Activated CD8-positive, alpha-beta memory T cell treated with anti-CD3 and anti-CD28 coated beads, Interleukin-2, amount 50 U/mL, for 24 hours (primary cell): ENCODE data around the gene ATOH8.

Experiments used
- DNase-seq: peaks from one replicate; pipeline ENCODE4 v3.0.0-alpha.2; 2020; ENCODE audit errors: extremely low read depth

ATOH8 gene

DNA sequence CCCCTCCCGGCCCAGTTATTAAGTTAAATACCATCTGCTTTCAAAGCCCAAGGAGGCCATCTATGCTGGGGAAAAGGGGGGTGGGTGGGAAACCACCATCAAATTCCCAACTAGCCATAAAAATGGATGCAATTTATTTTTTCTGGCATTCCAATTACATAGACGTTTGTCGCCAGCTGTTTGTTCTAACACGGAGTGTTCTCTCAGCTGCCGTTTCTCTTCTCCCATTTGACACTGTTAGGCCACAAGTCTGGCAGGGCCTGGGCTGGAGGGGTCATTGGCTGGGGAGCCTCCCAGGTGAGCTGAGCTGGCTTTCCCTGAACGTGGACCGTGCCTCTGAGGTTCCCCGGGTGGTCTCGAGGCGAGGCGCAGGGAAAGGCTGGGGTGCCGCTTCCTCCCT, 16.6 kb downstream of the ATOH8 start:
- no peak for DNase-seq

DNA sequence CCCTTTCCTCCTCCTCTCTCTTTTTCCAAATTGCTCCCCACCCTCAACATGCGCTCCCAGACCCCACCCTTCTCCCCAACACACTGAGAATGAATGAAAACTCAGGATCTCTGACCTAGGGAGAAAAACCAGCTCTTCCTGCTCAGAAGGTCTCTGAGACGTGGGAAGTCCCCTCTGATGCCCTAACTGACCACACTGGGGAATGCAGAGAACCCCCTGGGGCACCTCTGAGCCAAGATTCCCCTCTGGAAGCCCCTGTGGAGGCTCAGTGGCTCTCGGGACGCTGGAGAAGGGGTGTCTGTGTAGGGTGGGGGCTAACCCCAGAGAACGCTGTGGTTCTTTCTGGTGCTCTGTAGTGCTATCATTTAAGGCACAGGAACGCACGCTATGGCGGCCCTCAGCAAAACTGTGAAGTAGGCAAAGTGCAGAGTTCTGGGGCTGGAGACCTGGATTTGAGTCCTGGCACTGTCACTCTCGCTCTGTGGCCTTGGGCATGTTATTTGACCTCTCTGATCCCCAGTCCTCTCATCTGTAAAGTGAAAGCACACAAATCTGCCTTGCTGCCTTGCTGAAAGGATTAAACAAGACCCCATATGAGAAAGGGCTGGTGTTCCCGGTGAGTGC, 17.1 kb downstream of the ATOH8 start:
- DNase-seq: no peak

DNA sequence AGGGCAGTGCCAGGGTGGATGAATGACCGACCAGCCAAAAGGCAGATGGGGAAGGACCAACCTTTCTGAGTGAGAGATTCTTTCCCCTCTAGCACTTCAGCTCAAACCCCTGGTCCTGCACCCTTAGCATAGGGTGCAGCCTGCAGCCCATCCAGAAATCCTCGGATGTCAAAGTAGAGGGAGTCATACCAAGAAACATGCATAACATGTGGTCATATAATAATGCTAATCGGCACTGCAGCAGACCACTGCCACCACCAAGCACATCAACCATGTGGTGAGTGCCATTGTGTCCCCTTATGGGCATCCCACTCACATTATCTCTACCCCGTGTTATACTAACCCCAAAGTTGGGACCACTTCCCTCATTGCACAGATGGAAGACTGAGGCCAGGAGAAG, 17.7 kb downstream of the ATOH8 start:
- no peak for DNase-seq

DNA sequence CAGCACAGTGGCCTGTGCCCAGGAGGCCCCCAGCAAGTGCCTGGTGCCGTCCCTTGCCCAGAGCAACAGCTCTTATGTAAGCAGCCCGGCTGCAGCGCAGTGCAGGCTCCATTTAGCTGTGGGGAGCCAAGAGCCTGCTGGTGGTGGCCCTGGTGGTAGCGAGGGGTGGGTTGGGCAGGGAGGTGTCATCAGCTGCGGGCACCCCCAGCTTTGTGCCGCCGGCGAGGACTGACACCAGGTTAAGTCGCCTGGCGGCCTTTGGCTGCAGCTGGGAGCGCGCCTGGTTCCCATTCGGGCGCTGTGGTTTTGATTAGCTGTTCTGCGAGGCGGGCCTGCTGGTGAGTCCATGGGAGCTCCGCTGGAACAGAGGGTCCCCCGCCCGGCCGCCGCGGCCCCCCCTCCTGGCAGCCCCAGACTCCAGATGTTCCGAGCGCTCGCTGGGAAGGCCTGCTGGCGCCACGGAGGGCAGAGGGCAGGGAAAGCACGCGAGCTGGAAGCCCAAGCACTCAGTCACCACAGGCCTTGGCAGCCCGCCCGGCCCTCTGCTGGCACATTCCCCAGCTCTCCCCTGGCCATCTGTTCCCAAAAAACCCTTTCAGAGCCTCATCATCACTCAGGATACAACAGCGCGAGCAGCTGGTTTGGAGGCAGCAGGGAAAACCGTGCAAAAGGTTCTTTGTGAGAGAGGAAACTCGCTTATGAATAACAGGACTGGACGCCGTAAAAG, 18.4 kb downstream of the ATOH8 start:
- no peak for DNase-seq

DNA sequence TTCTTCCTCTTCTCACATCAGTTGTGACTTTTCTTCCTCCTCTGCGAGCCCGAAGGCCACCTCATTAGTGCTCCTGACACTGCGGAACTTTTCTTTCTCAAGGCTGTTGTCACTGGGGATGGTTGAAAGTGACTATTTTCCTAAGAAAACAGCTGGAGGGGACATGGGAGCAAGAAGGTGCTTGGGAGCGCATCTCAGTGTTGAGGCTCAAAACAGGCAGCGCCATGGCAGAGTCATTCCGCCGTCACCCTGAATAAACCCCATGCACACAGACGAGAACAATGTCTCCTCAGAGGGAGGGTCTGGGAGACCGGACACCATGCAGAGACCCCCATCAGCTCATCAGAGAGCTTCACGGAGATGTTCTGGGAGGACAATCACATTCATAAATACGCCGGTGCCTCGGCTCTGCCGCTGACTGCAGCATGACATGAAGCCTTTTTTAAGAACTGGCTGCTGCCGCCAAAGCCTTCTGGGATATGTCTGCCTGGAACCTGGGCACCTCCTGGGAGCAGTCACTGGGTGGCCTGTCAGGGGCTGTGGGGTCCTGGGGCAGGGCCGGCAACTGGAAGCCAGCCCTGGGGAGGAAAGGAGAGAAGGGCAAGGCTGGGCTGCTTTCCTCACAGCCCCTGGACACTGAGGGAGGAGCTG, 19.2 kb downstream of the ATOH8 start:
- no peak for DNase-seq

DNA sequence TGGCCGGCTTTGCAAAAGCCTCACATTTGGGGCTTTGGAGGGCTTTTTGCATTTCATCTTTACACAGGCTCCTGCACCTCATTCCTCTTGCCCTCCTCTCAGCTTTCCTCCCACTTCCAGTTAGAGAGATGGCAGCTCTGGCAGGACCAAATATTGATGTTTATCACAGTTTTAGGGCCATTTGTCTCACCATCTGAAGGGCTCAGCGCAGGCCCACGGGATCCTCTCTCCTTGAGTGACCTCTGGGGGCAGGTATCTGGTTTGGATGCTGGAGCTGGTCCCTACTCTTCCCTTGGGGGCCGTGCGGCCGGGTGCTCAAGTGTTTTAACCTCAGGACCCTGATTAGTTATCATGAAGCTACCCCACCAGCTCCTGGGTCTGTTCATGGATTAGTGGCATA, 19.9 kb downstream of the ATOH8 start:
- DNase-seq: no peak

DNA sequence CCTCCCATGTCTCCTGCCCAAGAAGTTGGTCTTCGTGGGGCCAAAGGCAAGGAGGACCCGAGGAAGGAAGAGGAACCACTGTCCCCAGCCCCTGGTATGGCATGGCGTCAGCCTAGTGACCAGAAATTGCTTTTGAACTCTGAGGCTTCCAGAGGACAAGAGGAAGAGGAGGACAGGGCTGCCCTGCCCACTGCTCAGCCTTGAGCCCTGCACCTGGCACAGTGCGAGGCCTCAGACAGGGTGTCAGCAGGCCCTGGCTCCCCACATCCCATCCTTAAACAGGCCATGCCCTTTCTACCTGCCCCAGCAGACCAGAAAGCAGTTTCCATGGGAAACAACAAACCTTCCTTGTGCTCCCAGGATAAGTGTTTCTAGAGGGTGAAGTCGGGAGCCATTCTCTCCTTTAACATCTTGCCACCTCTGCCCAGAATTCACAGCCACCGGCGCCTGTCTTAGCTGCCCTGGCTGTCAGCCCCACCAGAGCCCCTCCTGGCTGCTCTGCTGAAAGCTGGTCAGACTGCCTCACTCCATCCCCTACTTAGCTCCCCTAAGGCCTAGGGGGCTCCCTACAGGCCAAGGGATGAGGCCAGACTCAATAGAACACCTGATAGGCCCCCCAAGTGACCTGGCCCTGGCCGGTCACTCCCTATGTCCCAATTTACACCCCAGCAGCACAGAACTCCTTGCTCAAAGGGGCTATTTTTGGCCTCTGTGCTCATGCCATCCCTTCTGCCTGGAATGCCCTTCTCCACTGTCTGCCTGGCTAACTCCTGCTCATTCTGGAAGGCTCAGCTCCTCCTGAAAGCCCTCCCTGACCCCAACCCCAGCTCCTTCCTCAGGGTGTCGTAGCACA, 20.6 kb downstream of the ATOH8 start:
- DNase-seq: no peak

DNA sequence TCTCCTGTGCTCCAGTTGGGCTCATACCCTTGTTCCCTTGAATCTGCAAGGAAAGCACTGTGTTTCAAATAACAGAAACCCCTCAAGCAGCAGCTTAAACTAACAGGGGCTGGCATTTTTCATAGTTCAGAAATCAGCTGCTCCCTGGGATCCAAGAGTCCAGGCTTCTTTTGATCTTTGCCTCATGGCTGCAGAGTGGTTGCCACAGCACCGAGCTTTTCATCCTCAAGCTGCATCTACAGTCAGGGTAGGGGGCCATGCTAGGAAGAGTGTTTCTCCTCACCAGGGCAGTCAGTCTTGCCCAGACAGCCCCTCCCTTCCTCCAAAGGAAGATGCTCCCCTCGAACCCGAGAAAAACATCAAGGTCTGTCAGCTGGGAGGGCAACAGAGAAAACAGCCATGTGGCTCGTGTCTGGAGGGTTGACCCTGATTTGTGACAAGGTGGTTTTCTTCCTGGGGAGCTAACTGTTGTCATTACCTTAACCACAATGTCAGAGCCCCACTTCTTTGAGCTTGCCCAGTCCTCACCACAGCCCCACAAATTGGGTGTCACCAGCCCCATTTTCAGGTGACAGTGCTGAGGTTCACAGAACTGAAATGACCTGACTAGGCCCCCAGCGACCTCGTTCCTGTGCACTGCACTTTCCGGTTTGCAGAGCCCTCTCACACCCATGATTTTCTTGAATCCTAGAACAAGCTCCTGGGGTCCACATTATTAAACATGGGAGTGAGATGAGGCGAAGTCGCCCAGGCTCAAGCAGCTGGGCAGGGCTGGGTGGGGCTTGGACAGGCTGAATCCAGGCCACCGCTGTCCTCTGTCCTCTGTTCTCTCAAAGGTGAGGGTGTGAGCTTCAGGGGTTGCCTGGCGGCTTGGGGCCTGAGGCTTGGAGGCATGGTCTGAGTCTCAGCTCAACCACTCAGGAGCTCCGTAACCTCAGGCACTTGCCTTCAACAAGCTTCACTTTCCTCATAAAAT, 21.9 kb downstream of the ATOH8 start:
- DNase-seq: no peak

DNA sequence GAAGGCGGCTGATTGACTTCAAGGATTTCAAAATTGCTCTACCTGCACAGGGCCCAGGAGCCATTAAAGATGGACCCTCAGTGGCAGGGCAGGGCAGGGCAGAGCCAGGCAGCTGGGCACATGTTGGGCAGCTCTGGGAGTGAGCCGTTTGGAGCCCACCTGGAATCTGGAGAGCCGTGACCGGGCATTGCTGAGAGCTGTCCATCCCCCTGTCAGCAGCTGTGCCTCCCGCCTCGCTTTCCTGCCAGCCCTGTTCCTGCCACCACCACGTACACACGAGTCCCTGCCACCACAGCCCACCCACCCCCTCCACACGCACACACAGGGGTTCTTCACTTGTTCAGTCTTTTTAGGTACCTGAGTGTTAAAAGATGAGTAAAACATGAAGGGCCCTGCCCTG, 22.9 kb downstream of the ATOH8 start:
- no peak for DNase-seq

DNA sequence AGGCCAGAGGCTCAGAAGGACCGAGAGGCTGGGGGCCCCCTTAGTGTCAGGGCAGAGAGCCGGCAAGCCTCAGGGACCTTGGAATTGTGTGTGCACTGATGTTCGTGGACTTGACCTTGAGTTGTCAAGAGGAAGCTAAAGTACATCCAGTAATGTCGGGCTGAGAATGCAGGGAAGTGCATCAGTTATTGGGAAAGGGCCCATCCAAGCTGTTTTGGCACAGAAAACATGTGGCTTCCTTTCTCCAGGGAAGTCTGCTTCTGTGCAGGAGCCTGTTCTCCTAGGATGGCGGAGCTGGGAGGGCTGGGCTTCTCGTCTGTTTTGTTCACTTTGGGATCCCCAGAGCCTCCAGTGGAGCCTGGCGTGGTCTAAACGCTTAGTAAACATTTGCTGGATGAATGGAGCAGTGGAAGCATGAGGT, 23.7 kb downstream of the ATOH8 start:
- DNase-seq: no peak

DNA sequence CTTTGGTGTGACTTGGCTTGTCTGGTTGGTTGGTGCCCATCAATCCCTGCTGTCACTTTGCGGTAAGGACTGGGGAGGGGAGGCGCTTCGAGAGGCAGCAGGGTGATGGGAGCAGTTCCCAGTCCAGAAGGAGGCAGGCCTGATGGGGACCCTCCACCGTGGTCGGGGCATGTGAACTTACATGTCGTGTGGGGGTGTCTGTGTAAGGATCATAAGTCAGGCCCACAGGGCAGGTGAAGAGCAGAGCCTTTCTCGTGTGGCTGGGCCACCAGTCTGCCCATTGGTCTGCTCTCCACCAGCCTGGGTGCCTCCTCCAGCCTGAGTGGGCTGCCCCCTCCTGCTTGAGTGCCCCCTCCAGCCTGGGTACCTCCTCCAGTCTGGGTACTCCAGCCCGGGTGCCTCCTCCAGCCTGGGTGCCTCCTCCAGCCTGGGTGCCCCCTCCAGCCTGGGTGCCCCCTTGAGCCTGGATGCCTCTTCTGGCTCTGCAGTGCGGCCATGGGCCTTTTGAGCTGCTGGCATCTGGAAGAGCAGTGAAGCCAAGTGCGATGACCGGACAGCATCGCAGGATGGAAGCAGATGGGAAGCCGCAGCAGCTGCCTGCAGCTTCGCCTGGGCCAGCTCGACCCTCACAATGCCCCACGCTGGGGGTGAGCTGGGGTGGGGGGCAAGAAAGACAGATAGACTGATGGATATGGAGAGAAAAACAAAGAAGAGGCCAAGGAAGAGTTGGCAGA, 25.0 kb downstream of the ATOH8 start:
- no peak for DNase-seq

DNA sequence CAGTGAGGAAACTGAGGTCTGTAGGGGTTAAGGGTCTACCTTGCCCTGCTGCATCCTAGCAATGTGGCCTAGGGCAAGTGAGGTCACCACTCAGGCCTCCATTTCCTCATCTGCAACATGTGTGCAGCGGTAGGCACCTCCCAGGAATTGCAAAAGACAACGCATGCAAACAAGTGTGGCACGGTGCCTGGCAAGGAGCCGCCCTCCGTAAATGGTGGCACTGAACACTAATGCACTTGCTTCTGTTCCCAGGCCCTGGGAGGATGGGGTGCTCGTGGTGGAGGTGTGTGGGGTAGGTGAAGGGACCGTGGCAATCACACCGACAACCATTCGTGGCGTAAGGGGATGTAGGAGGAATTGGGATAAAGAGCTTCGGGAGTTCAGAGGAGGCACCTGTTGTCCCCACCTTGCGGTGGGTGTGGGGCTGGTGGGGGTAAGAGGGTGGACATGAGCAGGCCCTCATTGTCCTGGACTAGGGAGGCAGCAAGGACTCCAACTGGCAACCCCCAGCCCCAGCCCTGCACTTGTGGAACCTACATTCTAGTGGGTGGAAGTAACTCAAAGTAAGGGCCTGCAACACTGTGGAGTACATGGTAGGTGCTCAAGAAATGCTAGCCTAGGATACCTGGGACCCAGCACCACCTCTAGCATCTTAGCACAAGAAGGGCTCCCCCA, 26.0 kb downstream of the ATOH8 start:
- DNase-seq: no peak

DNA sequence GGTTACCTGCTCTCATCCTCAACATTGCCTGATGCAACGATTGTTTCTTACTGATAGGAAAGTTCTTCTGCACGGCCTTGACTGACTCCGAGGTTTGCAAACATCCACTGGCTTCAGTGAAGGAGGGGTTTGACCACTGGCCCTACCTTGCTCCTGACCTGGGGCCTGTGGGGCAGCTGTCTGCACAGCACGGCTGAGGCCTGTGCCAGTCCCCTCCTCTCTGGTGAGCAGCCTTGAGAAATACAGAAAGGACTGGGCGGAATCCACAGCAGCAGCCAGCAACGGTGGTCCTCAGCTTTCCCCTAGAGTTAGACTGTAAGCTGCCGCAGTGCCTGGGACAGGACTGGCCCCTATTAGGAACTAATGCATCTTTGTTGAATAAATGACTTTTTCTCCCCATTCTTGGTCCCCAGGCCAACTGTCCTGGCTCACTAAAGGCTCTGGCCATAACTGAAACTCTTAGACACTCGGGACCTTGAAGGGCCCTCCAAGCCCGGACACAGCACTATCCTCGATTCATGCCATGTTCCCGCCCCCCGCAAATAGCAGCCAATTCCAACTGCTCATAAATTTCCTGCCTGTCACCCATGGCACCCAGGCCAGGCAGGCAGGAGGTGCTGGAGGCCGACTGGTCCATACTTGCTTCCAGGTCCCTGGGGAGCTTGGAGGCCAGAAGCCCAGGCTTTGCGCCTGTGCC, 26.7 kb downstream of the ATOH8 start:
- DNase-seq: no peak

DNA sequence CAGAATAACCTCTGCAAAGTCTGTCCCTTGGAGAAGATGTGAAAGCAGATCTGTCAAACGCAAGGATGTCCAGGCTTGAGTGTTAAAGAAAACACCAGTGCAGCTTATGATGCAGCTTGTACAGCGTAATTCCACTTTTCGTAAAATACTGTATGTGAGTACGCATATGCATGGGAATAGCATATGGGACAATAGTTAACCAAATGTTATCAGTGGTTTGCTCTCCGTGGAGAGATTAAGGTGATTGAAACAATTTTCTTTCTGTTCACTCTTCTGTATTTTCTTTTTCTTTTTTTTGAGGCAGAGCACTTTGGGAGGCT, 27.2 kb downstream of the ATOH8 start:
- DNase-seq: no peak

DNA sequence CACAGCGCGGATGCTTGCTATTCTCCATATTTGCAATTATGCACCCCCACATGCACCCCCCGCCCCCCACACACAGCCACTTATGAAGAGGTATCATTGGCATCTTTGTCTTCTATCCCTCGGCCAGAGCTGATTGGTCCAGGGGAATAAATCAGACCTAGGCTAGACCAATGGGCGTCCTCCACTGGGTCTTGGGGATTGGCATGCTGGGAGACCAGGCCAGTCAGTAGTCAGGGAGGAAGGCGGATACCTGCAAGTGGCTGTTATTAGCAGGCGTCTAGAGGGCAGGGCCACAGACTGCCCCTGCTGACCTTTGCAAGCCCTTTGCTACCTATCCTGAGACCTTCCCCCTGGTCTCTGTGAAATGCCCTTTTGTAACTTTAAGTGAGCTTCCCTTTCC, 30.0 kb downstream of the ATOH8 start:
- no peak for DNase-seq

DNA sequence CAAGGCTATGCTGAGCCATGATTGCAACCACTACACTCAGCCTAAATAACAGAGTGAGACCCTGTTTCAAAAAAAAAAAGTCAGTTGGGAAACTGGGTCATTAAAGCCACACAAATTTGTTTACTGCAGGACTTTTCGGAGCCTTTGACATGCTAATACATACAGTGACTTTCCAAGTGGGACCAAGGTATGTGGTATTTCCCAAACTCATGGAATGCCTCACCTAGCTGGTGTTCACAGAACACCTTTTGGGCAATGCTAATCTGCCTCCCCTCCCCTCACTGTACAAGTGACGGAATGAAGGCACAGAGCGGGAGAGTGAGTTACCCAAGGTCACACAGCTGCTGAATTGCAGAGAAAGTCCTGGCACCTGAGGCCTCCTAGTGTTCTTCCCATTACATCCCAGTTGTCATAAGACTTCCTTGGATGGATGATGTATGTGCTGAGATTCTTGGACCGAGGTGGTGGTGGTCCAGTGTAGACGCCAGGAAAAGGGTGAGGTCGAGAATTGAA, 30.7 kb downstream of the ATOH8 start:
- no peak for DNase-seq

DNA sequence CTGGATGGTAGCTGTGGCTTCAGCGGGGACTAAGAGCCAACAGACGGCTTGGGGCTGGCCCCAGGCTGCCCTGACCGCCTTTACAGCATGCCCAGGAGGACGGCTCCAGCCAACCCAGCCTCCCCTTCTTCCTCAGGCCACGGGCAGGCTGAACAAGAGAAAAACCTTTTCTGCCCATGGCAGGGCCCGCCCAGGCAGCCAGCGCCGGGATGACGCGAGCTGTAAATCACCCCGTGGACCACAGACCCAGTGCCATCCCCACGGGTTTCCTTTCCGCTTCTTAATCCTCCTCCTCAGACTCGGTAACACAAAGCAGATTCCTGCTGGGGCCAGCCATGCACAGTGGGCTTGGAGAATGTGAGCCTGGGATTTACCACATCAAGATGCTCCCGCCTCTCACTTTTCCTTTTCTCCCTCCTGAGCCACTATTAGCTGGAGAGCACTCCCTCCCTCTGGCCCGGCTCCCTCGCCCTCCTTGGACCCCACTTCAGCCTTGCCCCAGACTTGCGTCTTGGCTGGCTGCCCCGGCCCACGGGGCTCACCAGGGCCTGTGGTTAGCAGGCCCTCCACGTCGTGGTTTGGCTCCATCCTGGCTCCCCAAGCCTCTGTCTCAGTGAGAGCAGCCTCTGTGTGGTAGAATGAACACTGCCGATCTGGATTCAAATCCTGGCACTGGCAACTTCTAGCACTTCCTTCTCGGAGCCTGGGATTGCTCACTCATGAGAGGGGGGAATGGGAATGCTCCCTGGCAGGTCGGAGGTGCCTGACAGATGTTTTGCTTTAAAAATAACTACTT, 31.4 kb downstream of the ATOH8 start:
- DNase-seq: no peak

DNA sequence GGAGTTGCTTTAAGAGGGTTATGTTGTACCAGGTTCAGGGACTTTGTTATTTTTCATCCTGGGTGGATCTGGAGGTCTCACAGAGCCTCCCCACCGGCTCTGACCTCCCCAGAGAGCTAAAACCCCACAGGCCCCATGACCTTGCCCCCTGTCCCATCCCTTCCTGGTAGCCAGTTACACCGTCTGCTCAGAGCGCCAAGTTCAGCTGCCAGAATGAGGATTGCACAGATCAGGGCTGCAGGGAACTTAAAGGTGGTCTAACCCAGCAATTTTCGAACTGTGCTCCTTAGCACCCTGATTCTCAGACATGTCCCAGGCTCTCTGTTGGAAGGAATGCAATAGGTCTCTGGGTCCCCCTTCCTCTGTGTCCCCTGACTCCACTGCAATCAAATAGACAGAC, 32.1 kb downstream of the ATOH8 start:
- DNase-seq: no peak
